ENCODE measurements around the gene PRLR.

DNA sequence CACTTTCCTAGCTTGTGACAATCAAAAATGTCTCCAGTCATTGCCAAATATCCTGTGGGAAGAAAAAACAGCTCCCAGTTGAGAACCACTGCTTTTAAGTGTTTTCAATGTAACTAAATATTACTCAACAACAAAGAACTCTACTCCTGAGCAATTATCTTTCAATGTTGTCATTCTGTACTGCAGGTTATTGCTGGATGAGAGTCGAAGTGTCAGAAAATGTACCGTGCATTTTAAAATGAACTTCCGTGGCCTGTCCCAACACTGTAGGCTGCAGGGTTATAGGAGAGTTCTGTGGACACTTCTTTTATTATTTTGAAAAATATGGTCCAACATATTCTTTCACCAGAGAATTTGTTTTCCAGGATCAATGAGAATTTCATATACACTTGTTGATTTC is 147.8 kb downstream of the PRLR start:
- TF ChIP-seq POLR2A (IDR thresholded peaks at IDR 0.05; ENCODE audit: control extremely low read depth in 1 of 2, low read depth in 2 of 2, low read length in 2 of 2) (no peak), YY1 (IDR thresholded peaks at IDR 0.05; ENCODE audit: low read depth, low read length) (no peak)
